HFF-Myc (cell line): Measurements from ENCODE around the gene UTS2R.

Experiments
- DNase-seq: peaks from one replicate; pipeline ENCODE4 v3.0.0-alpha.2; 2011; ENCODE audit warnings: low read depth; ENCODE audit errors: extremely low read depth
- H3K4me3 ChIP-seq: replicated peaks from 2 replicates; pipeline ENCODE4 v1.5.1; 2011; ENCODE audit warnings: low read depth, mild to moderate bottlenecking, control low read depth, low read length
- TF ChIP-seq, protein P1 (sequence below): IDR thresholded peaks from 2 replicates; pipeline ENCODE4 v1.5.1; 2012; ENCODE audit warnings: mild to moderate bottlenecking, low read depth, low read length, control low read depth; ENCODE audit errors: missing control alignments

Gene UTS2R

DNA sequence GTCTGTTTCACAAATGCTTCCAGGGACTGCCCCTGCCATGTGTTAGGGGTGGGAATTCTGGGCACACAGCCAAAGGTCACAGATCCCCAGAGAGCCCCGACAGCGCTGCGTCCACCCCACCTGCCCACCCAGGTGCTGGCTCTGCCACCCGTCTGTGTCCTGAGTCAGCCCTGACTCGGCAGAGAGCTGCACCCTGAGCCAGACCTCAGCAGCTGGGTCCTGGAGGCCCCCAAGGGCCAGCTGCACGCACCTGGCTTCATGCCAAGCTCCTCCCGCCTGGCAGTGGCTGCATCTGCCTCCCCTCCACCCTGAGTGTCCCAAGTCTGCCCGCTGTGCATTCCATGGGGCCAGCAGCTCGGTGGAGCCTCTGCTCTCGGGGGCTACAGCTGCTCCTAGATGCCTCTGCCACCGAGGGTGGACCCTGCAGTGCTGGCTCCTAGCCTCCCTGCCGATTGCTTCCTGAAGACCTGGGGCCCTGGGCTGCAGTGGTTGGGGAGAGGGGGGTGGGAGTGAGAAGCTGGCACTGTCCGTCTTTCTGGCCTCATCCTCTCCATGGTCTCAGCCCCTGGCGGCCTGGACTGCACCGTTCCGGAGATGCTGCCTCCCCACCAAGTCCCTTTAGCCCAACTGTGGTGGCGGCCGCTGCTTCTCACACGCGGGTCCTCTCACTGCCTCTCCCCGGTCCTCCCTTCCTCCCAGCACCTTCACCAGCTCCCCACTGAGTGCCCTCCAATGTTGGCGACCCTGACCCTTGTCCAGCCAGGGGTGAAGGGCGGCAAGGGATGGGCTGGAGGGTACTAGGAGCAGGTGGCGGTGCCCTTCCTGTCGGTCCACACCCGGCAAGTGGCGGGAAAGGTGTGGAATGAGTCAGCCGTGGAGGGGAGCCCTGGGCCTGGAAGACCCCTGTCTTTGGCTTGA is 41.0 kb upstream of the UTS2R start:
- DNase-seq = peak; percentile 27
- H3K4me3 ChIP-seq = no peak overlapping the region
- TF ChIP-seq, protein P1, sequence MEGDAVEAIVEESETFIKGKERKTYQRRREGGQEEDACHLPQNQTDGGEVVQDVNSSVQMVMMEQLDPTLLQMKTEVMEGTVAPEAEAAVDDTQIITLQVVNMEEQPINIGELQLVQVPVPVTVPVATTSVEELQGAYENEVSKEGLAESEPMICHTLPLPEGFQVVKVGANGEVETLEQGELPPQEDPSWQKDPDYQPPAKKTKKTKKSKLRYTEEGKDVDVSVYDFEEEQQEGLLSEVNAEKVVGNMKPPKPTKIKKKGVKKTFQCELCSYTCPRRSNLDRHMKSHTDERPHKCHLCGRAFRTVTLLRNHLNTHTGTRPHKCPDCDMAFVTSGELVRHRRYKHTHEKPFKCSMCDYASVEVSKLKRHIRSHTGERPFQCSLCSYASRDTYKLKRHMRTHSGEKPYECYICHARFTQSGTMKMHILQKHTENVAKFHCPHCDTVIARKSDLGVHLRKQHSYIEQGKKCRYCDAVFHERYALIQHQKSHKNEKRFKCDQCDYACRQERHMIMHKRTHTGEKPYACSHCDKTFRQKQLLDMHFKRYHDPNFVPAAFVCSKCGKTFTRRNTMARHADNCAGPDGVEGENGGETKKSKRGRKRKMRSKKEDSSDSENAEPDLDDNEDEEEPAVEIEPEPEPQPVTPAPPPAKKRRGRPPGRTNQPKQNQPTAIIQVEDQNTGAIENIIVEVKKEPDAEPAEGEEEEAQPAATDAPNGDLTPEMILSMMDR = no peak

- TF ChIP-seq, protein P1 = no peak
- H3K4me3 ChIP-seq = no peak overlapping the region
- no peak for DNase-seq
Observed at GRCh38 chr17:82331345-82331939, 40.1 kb upstream of the UTS2R start.

DNA sequence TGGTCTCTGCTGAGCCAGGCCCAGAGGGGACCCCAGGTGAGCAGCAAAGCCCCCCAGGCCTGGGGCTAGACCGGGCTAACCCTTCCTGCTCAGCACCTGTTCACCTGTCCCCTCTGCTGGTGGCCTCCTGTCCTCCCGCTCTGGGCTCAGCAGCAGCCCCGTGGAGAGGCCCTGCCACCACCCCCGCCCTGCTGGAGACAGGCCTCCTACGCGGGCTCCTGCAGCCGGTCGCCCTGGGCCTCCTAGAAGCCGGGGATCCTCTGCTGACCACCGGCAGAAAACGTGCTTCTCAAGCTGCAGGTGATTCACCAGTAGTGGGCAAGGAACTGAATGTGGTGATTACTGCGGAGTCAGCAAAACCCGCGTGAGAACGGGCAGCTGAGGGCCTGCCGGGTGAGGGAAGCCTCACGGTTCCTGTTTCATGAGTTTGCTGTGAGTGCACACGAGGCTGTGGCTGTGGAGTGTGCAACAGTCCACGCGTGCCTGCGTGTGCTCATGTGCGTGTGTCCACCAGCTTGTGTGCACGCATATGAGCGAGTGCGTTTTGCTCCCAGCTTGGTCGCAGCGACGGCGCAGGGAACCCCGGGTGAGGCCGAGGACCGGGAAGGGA is 38.8 kb upstream of the UTS2R start:
- H3K4me3 ChIP-seq = peak overlapping the region; percentile 41
- TF ChIP-seq, protein P1 = no peak
- DNase-seq = no peak

GRCh38 chr17:82333279-82334171 is 38.0 kb upstream of the UTS2R start, which contains the start of gene SECTM1:
TSS of gene SECTM1 (minus strand) at chr17:82333766. CDS start at chr17:82327240, 6,526 bp downstream.
- TF ChIP-seq, protein P1 = no peak
- no peak for DNase-seq
- peak within 1 kb of the TSS; percentile 41 for H3K4me3 ChIP-seq

- DNase-seq = no peak
- H3K4me3 ChIP-seq = no peak overlapping the region
- TF ChIP-seq, protein P1 = no peak
Observed at GRCh38 chr17:82334204-82334621, 37.4 kb upstream of the UTS2R start.
